WTC11 (cell line): Measurements from ENCODE around the gene PEAK1. TPM values are rescaled to one million over a fixed set of nuclear protein-coding genes. Genes with fewer than 3 reads are reported as not detected.

Experiments used
- ATAC-seq: fragments of 200-7000 bp; cut with Tn5 transposase; 2 replicates; pipeline ENCODE4 v1.10.0; 2021; ENCODE audit warnings: mild to moderate bottlenecking, moderate library complexity
- CTCF ChIA-PET: fragments of 300-600 bp; sonication (Branson Sonifier 250); formaldehyde crosslinking; loops from one replicate; lab custom pipeline; 2021; ENCODE audit warnings: antibody characterized with exemption; lab: Charles Lee
- POLR2A ChIA-PET: fragments of 350-600 bp; sonication (Branson Sonifier 250); formaldehyde crosslinking; loops from one replicate; lab custom pipeline; 2021; ENCODE audit warnings: antibody characterized with exemption; lab: Charles Lee
- DNase-seq: peaks from one replicate; pipeline ENCODE4 v3.0.0; 2021; ENCODE audit warnings: low spot score
- H3K27ac Mint-ChIP-seq: 2 replicates; pipeline ENCODE4 v1.8.0; 2021; ENCODE audit warnings: mixed read lengths
- H3K27me3 Mint-ChIP-seq: 2 replicates; pipeline ENCODE4 v1.8.0; 2021; ENCODE audit warnings: low read depth, mild to moderate bottlenecking, moderate library complexity, mixed read lengths
- H3K36me3 Mint-ChIP-seq: 2 replicates; pipeline ENCODE4 v1.8.0; 2021; ENCODE audit warnings: mixed read lengths
- H3K4me1 Mint-ChIP-seq: 2 replicates; pipeline ENCODE4 v1.8.0; 2022; ENCODE audit warnings: mixed read lengths
- H3K4me3 Mint-ChIP-seq: 2 replicates; pipeline ENCODE4 v1.8.0; 2021; ENCODE audit warnings: mild to moderate bottlenecking, moderate library complexity, mixed read lengths
- H3K9me3 Mint-ChIP-seq: 2 replicates; pipeline ENCODE4 v1.8.0; 2021; ENCODE audit warnings: mixed read lengths
- CREM ChIP-seq: sonication (generic); formaldehyde crosslinking; IDR thresholded peaks from 2 replicates; pipeline ENCODE4 v1.8.1; 2022; ENCODE audit warnings: mild to moderate bottlenecking, missing genetic modification reagents, moderate library complexity
- GABPB1 ChIP-seq: sonication (generic); formaldehyde crosslinking; IDR thresholded peaks from 2 replicates; pipeline ENCODE4 v1.8.1; 2023; ENCODE audit warnings: mild to moderate bottlenecking, missing genetic modification reagents
- HMGXB4 ChIP-seq: sonication (generic); formaldehyde crosslinking; IDR thresholded peaks from 2 replicates; pipeline ENCODE4 v1.8.1; 2023; ENCODE audit warnings: mild to moderate bottlenecking, moderate library complexity, missing genetic modification reagents
- KAT7 ChIP-seq: sonication (generic); formaldehyde crosslinking; IDR thresholded peaks from 2 replicates; pipeline ENCODE4 v1.8.1; 2023; ENCODE audit warnings: missing genetic modification reagents, mild to moderate bottlenecking, borderline replicate concordance
- ZNF121 ChIP-seq: sonication (generic); formaldehyde crosslinking; IDR thresholded peaks from 2 replicates; pipeline ENCODE4 v1.8.0; 2023; ENCODE audit warnings: missing genetic modification reagents
- ZNF281 ChIP-seq: sonication (generic); formaldehyde crosslinking; IDR thresholded peaks from 2 replicates; pipeline ENCODE4 v1.8.0; 2023; ENCODE audit warnings: mild to moderate bottlenecking, missing genetic modification reagents
- total RNA-seq: library from RNA; stranded (reverse); gene quantifications from 3 replicates; pipeline ENCODE4 v1.2.3, GENCODE V29; 2021
- TF ChIP-seq, protein P1 (sequence below): sonication (generic); formaldehyde crosslinking; IDR thresholded peaks from 2 replicates; pipeline ENCODE4 v1.8.0; 2023; ENCODE audit warnings: missing genetic modification reagents, mild to moderate bottlenecking, borderline replicate concordance
- TF ChIP-seq, protein P2 (sequence below): sonication (generic); formaldehyde crosslinking; IDR thresholded peaks from 2 replicates; pipeline ENCODE4 v1.8.1; 2022; ENCODE audit warnings: low read depth, missing genetic modification reagents, borderline replicate concordance

PEAK1 gene
- total RNA-seq, 1 experiment from 2014 or later: 49.0 TPM

- TF ChIP-seq ZNF281 (CRISPR knock-in tag): peak; percentile 82; the same call in 1 of the 2 replicates
- TF ChIP-seq KAT7: no peak
Observed at GRCh38 chr15:77420610-77421369, 886 bp upstream of the PEAK1 start, which contains the start of gene HMG20A (continued).

GRCh38 chr15:77418966-77419835 lies 703 bp downstream of the PEAK1 start:
- peak overlapping the region; percentile 75 for H3K27ac Mint-ChIP-seq

More at GRCh38 chr15:77418966-77419835, 703 bp downstream of the PEAK1 start:
- CTCF ChIA-PET: interaction anchor here (0.6 to 2.1 kb wide), 9 partner anchors 9 to 236 kb away, joined by 3 to 12 read pairs (median 4); no protein-coding TSS in a partner anchor
- peak; percentile 10 for ATAC-seq
- Mint-ChIP-seq H3K36me3 (0 out of 2 replicates have a peak, but pooled peaks cover 2% of the 10 kb centered on the region), H3K9me3 (no peaks in the 10 kb centered on the region), H3K4me3 (peak overlapping the region; percentile 98), H3K27me3 (no peaks in the 10 kb centered on the region; the same call in none of the 2 replicates), H3K4me1 (peaks cover 41% of the 10 kb centered on the region)
- TF ChIP-seq, protein P1, sequence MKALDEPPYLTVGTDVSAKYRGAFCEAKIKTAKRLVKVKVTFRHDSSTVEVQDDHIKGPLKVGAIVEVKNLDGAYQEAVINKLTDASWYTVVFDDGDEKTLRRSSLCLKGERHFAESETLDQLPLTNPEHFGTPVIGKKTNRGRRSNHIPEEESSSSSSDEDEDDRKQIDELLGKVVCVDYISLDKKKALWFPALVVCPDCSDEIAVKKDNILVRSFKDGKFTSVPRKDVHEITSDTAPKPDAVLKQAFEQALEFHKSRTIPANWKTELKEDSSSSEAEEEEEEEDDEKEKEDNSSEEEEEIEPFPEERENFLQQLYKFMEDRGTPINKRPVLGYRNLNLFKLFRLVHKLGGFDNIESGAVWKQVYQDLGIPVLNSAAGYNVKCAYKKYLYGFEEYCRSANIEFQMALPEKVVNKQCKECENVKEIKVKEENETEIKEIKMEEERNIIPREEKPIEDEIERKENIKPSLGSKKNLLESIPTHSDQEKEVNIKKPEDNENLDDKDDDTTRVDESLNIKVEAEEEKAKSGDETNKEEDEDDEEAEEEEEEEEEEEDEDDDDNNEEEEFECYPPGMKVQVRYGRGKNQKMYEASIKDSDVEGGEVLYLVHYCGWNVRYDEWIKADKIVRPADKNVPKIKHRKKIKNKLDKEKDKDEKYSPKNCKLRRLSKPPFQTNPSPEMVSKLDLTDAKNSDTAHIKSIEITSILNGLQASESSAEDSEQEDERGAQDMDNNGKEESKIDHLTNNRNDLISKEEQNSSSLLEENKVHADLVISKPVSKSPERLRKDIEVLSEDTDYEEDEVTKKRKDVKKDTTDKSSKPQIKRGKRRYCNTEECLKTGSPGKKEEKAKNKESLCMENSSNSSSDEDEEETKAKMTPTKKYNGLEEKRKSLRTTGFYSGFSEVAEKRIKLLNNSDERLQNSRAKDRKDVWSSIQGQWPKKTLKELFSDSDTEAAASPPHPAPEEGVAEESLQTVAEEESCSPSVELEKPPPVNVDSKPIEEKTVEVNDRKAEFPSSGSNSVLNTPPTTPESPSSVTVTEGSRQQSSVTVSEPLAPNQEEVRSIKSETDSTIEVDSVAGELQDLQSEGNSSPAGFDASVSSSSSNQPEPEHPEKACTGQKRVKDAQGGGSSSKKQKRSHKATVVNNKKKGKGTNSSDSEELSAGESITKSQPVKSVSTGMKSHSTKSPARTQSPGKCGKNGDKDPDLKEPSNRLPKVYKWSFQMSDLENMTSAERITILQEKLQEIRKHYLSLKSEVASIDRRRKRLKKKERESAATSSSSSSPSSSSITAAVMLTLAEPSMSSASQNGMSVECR (CRISPR knock-in tag): no peak
- TF ChIP-seq CREM (CRISPR knock-in tag) (no peak), GABPB1 (no peak), ZNF121 (CRISPR knock-in tag) (no peak), HMGXB4 (CRISPR knock-in tag) (peak; percentile 86)
- TF ChIP-seq, protein P2, sequence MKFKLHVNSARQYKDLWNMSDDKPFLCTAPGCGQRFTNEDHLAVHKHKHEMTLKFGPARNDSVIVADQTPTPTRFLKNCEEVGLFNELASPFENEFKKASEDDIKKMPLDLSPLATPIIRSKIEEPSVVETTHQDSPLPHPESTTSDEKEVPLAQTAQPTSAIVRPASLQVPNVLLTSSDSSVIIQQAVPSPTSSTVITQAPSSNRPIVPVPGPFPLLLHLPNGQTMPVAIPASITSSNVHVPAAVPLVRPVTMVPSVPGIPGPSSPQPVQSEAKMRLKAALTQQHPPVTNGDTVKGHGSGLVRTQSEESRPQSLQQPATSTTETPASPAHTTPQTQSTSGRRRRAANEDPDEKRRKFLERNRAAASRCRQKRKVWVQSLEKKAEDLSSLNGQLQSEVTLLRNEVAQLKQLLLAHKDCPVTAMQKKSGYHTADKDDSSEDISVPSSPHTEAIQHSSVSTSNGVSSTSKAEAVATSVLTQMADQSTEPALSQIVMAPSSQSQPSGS: no peak
- POLR2A ChIA-PET: interaction anchor here (0.6 kb wide), 1 partner anchor 344 kb away, joined by 3 read pairs; no protein-coding TSS in a partner anchor
- DNase-seq: peak; percentile 60
